Mesangial cell (primary cell): Measurements from ENCODE around the gene HS6ST1. TPM values are rescaled to one million over a fixed set of nuclear protein-coding genes. Genes with fewer than 3 reads are reported as not detected.

Experiments used
- total RNA-seq: library from RNA; depleted of rRNA; stranded (reverse); fragments of >200 nt; gene quantifications from 2 replicates; pipeline ENCODE4 v1.2.3, GENCODE V29; 2015

Gene HS6ST1
- total RNA-seq, result 15.5 and 97.2 TPM in 2 replicates

GRCh38 chr2:128318776-128319464 lies at the start of gene HS6ST1:
Gene HS6ST1, minus strand, starts transcription at chr2:128318868. Its CDS starts 305 bp downstream, at chr2:128318563.

Other genes with a start within 250 kb of the HS6ST1 start
- gene UGGT1, start 227.7 kb downstream of the HS6ST1 start, total RNA-seq, result 32.7 and 40.2 TPM in 2 replicates